ENCODE measurements around the gene ARFGAP1.
"Not testable (repeated sequence)": the region's sequence is repeated elsewhere in the genome, so short reads cannot be mapped to it uniquely, and the experiment has no call there.

Gene ARFGAP1

GRCh38 chr20:63241272-63241671 lies 31.3 kb upstream of the ARFGAP1 start:
- no peak for DNase-seq (ENCODE audit: low read depth)

GRCh38 chr20:63242736-63243135 lies 29.9 kb upstream of the ARFGAP1 start:
- DNase-seq (ENCODE audit: low read depth): no peak

GRCh38 chr20:63243604-63244247 lies 28.9 kb upstream of the ARFGAP1 start:
- DNase-seq (ENCODE audit: low read depth): no peak

- no peak for DNase-seq (ENCODE audit: low read depth)
Observed at GRCh38 chr20:63244468-63244867, 28.1 kb upstream of the ARFGAP1 start.

- DNase-seq (ENCODE audit: low read depth): no peak
Observed at GRCh38 chr20:63246490-63247288, 25.9 kb upstream of the ARFGAP1 start.

- no peak for DNase-seq (ENCODE audit: low read depth)
Observed at GRCh38 chr20:63247671-63248228, 24.9 kb upstream of the ARFGAP1 start.

- no peak for DNase-seq (ENCODE audit: low read depth)
Observed at GRCh38 chr20:63248835-63249591, 23.6 kb upstream of the ARFGAP1 start.

GRCh38 chr20:63249891-63250290 lies 22.7 kb upstream of the ARFGAP1 start:
- DNase-seq (ENCODE audit: low read depth): no peak

- DNase-seq (ENCODE audit: low read depth): not testable (repeated sequence)
Observed at GRCh38 chr20:63251350-63251749, 21.3 kb upstream of the ARFGAP1 start.

- DNase-seq (ENCODE audit: low read depth): no peak
Observed at GRCh38 chr20:63252284-63252711, 20.3 kb upstream of the ARFGAP1 start.

- no peak for DNase-seq (ENCODE audit: low read depth)
Observed at GRCh38 chr20:63253065-63253437, 19.6 kb upstream of the ARFGAP1 start.

- DNase-seq (ENCODE audit: low read depth): no peak
Observed at GRCh38 chr20:63253438-63254231, 19.0 kb upstream of the ARFGAP1 start.

- no peak for DNase-seq (ENCODE audit: low read depth)
Observed at GRCh38 chr20:63254232-63254605, 18.4 kb upstream of the ARFGAP1 start, which contains the start of gene NKAIN4. TSS of gene NKAIN4 (minus strand) at chr20:63254463. CDS start at chr20:63254450, 13 bp downstream.

GRCh38 chr20:63254606-63255384 lies 17.8 kb upstream of the ARFGAP1 start:
- no peak for DNase-seq (ENCODE audit: low read depth)

GRCh38 chr20:63255931-63256704 lies 16.5 kb upstream of the ARFGAP1 start:
- DNase-seq (ENCODE audit: low read depth): no peak

- DNase-seq (ENCODE audit: low read depth): no peak
Observed at GRCh38 chr20:63256954-63257353, 15.7 kb upstream of the ARFGAP1 start.

- no peak for DNase-seq (ENCODE audit: low read depth)
Observed at GRCh38 chr20:63257629-63258028, 15.0 kb upstream of the ARFGAP1 start.

GRCh38 chr20:63258781-63259180 lies 13.8 kb upstream of the ARFGAP1 start:
- no peak for DNase-seq (ENCODE audit: low read depth)

- no peak for DNase-seq (ENCODE audit: low read depth)
Observed at GRCh38 chr20:63259734-63260460, 12.7 kb upstream of the ARFGAP1 start.

Data from stimulated activated CD4-positive, alpha-beta T cell treated with anti-CD3 and anti-CD28 coated beads, Interleukin-2, amount 100 ng/mL, for 4 hours (primary cell).